A549 (cell line): ENCODE measurements around the gene TRIM17. TPM values are rescaled to one million over a fixed set of nuclear protein-coding genes. Genes with fewer than 3 reads are reported as not detected.

Source experiments
- ATAC-seq, 2 experiments: fragments of 200-7000 bp in 1 of 2; fragments of >200 bp in 1 of 2; cut with Nextera tagmentation in 1 of 2; cut with Tn5 transposase in 1 of 2; 3 replicates each; pipeline versions ENCODE4 v1.8.0 to v1.9.1; 2018 to 2020; ENCODE audit warnings: mild to moderate bottlenecking in 1 of 2, moderate library complexity in 1 of 2
- CTCF ChIA-PET: fragments of 300-600 bp; sonication (Branson Sonifier 250); formaldehyde crosslinking; extraction: SDS; loops from one replicate; lab custom pipeline; 2021; ENCODE audit warnings: antibody characterized with exemption, inconsistent platforms; lab: Yijun Ruan, JAX
- POLR2A ChIA-PET: fragments of 350-600 bp; formaldehyde crosslinking; extraction: SDS; loops from one replicate; lab custom pipeline; 2021; ENCODE audit warnings: antibody characterized with exemption, inconsistent platforms; lab: Yijun Ruan, JAX
- DNase-seq, 2 experiments: peaks; one replicate each; pipeline versions ENCODE4 v3.0.0 to v3.0.0-alpha.2; 2011 to 2016; ENCODE audit warnings: low read depth in 1 of 2, low spot score in 1 of 2
- FAIRE-seq: peaks from 2 replicates; lab custom pipeline; 2011; peaks lifted over from hg19 to GRCh38; lab: Jason Lieb, UNC
- H3K27ac ChIP-seq, 2 experiments: fragments of >200 bp; sonication (Bioruptor Twin); formaldehyde crosslinking; 3 replicates each; pipeline ENCODE4 v1.5.1; 2016 to 2017
- H3K4me1 ChIP-seq: fragments of >200 bp; sonication (Bioruptor Twin); formaldehyde crosslinking; 3 replicates; pipeline ENCODE4 v1.6.1; 2016
- H3K4me2 ChIP-seq: fragments of >200 bp; sonication (Bioruptor Twin); formaldehyde crosslinking; 3 replicates; pipeline ENCODE4 v1.6.1; 2016
- H3K4me3 ChIP-seq: fragments of >200 bp; sonication (Bioruptor Twin); formaldehyde crosslinking; 3 replicates; pipeline ENCODE4 v1.5.1; 2016
- H3K9me3 ChIP-seq: fragments of >200 bp; sonication (Bioruptor Twin); formaldehyde crosslinking; 3 replicates; pipeline ENCODE4 v1.6.1; 2016
- BCL3 ChIP-seq: fragments of >200 bp; sonication (Bioruptor Twin); formaldehyde crosslinking; IDR thresholded peaks from 3 replicates; pipeline ENCODE4 v1.6.1; 2016
- FOXS1 ChIP-seq: fragments of 250-450 bp; sonication (Bioruptor Pico); IDR thresholded peaks from 2 replicates; pipeline ENCODE4 v1.5.0; 2020; ENCODE audit warnings: mild to moderate bottlenecking, moderate library complexity
- GATA3 ChIP-seq: IDR thresholded peaks from 2 replicates; pipeline ENCODE4 v1.6.1; 2012; ENCODE audit warnings: borderline replicate concordance
- HOXB5 ChIP-seq: fragments of 250-450 bp; sonication (Bioruptor Pico); IDR thresholded peaks from 2 replicates; pipeline ENCODE4 v1.5.0; 2020; ENCODE audit warnings: mild to moderate bottlenecking, moderate library complexity
- MAX ChIP-seq: IDR thresholded peaks from 2 replicates; pipeline ENCODE4 v1.6.1; 2012
- MYC ChIP-seq: IDR thresholded peaks from 2 replicates; pipeline ENCODE4 v1.6.1; 2012; ENCODE audit warnings: mild to moderate bottlenecking, inconsistent platforms, low read length, improper control_type of control experiment, borderline replicate concordance
- PHF8 ChIP-seq: fragments of 200-600 bp; sonication (generic); IDR thresholded peaks from 2 replicates; pipeline ENCODE4 v1.6.1; 2016; ENCODE audit warnings: low read depth, mild to moderate bottlenecking, antibody characterized with exemption, moderate library complexity, borderline replicate concordance
- REST ChIP-seq: fragments of 200-600 bp; sonication (generic); IDR thresholded peaks from 2 replicates; pipeline ENCODE4 v1.6.1; 2016; ENCODE audit warnings: antibody characterized with exemption, mild to moderate bottlenecking, moderate library complexity
- RFX5 ChIP-seq: fragments of 450-650 bp; IDR thresholded peaks from 2 replicates; pipeline ENCODE4 v1.7.1; 2014; ENCODE audit warnings: antibody characterized with exemption, mild to moderate bottlenecking, moderate library complexity
- RNF2 ChIP-seq: fragments of 200-600 bp; sonication (generic); IDR thresholded peaks from 2 replicates; pipeline ENCODE4 v1.6.1; 2016; ENCODE audit warnings: low read depth, mild to moderate bottlenecking, antibody characterized with exemption, moderate library complexity, borderline replicate concordance
- TFCP2L1 ChIP-seq: fragments of 250-450 bp; sonication (Bioruptor Pico); IDR thresholded peaks from 2 replicates; pipeline ENCODE4 v1.5.0; 2021; ENCODE audit warnings: mild to moderate bottlenecking
- ZC3H11A ChIP-seq: fragments of 450-650 bp; IDR thresholded peaks from 2 replicates; pipeline ENCODE4 v1.6.1; 2014; ENCODE audit warnings: antibody characterized with exemption, mild to moderate bottlenecking
- ZFP36 ChIP-seq: fragments of 450-650 bp; IDR thresholded peaks from 2 replicates; pipeline ENCODE4 v1.6.1; 2014; ENCODE audit warnings: borderline replicate concordance; ENCODE audit not compliant: partially characterized antibody
- WGBS: methylation state at CpG from one replicate; pipeline ENCODE4 v1.1.6; 2017; ENCODE audit errors: missing lambda C conversion rate; 5-methylcytosine and 5-hydroxymethylcytosine counted together
- polyA plus RNA-seq, 4 experiments: library from polyadenylated mRNA; depleted of rRNA in 3 of 4; stranded (reverse); fragments of >200 nt; fragmentation: RNase III in 1 of 4; extraction: RNeasy Plus Mini Kit Qiagen cat#74134 plus additional on column Dnase treatment in 1 of 4; gene quantifications; 2 replicates in 3 of 4; 3 replicates in 1 of 4; pipeline ENCODE4 v1.2.3, GENCODE V29; 2011 to 2017

Gene TRIM17
- polyA plus RNA-seq, 2 of the 4 experiments (the other 2 are of a cell fraction), result not detected

- H3K27ac ChIP-seq, result no peak overlapping the region
- H3K4me2 ChIP-seq, result no peak overlapping the region
- ChIA-PET CTCF (interaction anchor here (1.5 kb wide), 1 partner anchor 89 kb away, joined by 3 read pairs; no protein-coding TSS in a partner anchor), POLR2A (no interaction called here)
- WGBS, result 94% methylated on average over 9 of the region's 18 CpGs
- no peaks in the 10 kb centered on the region for H3K9me3 ChIP-seq
- H3K4me3 ChIP-seq, result no peak overlapping the region
- ATAC-seq (no peak), FAIRE-seq (no peak), DNase-seq (no peak)
- TF ChIP-seq REST, result no peak
- no peak for TF ChIP-seq RFX5
- no peaks in the 10 kb centered on the region for H3K4me1 ChIP-seq
These were observed 46.8 kb downstream of the TRIM17 start for GRCh38 chr1:228369608-228370438.

GRCh38 chr1:228368801-228369607 is 47.7 kb downstream of the TRIM17 start:
- H3K4me3 ChIP-seq, result no peak overlapping the region
- no peaks in the 10 kb centered on the region for H3K9me3 ChIP-seq
- H3K4me2 ChIP-seq, result no peak overlapping the region
- ATAC-seq, result peak in 1 of 2 experiments; percentile 5; a peak in 2 of 6 replicates
- 84% methylated on average over 12 of the region's 15 CpGs for WGBS
- CTCF ChIA-PET, result no interaction called here
- TF ChIP-seq RNF2 (no peak), ZC3H11A (no peak), TFCP2L1 (no peak), ZFP36 (no peak), GATA3 (no peak), BCL3 (no peak)
- no peak for DNase-seq
- H3K27ac ChIP-seq, result no peak overlapping the region
- POLR2A ChIA-PET, result no interaction called here
- FAIRE-seq, result no peak
- no peaks in the 10 kb centered on the region for H3K4me1 ChIP-seq

GRCh38 chr1:228367798-228368791 is 48.6 kb downstream of the TRIM17 start:
- H3K9me3 ChIP-seq, result no peaks in the 10 kb centered on the region
- no peak overlapping the region for H3K4me2 ChIP-seq
- no peak for DNase-seq
- no peaks in the 10 kb centered on the region for H3K4me1 ChIP-seq
- TF ChIP-seq MAX (no peak), HOXB5 (CRISPR knock-in tag) (no peak), FOXS1 (CRISPR knock-in tag) (no peak), MYC (no peak), PHF8 (no peak)
- TF ChIP-seq, all 56 proteins: peak for 0
- H3K4me3 ChIP-seq, result no peak overlapping the region
- ATAC-seq, result no peak
- no peak overlapping the region for H3K27ac ChIP-seq
- no peak for FAIRE-seq
- CTCF ChIA-PET, result no interaction called here
- POLR2A ChIA-PET, result no interaction called here
- 88% methylated on average over 7 of the region's 25 CpGs for WGBS
